DMS79 (cell line): ENCODE results near the gene PLA2G4E.
A peak's percentile ranks its signal among the peaks of the same experiment; 100 is the strongest.

Experiments used
- DNase-seq: peaks from one replicate; lab custom pipeline; 2025; lab: John Stamatoyannopoulos, UW

Gene PLA2G4E

DNA sequence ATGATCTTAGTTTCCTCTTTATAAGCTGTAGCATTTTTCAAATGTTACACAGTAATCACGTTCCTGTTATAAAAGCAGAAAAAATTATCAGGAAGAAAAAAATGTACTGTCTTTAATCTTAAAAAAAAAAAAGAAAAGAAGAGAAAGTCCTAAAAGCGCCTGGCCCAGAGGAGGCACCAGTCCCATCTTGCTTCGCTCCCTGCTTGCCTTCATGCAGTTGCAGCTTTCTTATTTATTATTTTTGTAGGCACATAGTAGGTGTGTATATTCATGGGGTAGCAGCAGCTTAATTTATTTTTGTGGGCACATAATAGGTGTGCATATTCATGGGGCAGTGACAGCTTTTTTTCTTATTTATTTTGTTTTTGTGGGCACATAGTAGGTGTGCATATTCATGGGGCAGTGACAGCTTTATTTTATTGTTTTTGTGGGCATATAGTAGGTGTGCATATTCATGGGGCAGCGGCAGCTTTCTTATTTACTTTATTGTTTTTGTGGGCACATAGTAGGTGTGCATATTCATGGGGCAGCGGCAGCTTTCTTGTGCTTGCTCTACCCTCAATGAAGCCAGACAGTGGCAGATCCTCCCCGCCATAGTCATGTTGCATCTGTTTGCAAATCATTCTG lies 43.0 kb downstream of the PLA2G4E start:
- DNase-seq = no peak

DNA sequence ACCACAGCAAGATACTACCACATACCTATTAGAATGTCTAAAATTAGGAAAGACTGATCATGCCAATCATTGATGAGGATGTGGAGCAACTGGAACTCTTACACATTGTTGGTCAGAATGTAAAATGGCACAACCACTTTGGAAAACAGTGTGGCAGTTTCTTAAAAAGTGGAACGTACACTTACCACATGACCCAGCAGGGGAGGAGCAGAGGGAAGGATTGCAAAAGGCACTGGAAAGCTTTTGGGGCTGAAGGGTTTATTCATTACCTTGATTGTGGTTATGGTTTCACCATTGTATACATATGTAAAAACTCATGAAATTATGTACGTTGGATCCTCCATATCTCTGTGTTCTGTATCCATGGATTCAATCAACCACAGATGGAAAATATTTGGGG lies 45.2 kb downstream of the PLA2G4E start:
- DNase-seq = no peak

DNA sequence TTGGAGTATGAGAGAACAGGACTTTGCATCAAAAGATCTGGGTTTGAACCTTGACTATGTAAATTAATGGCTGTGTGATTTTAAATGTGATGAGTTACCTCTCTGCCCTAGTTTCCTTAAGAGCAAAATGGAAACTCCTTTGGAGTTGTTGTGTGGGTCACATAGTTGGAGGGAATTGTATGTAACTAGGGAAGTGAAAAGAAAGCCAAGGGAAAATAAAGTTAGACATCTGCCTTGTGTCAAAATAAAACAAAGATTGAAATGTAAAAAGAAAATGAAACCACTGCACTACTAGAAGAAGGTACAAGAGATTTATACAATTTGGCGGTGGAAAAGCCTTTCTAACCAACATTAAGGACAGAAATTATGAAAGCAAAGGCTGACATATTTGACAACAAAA lies 46.8 kb downstream of the PLA2G4E start:
- no peak for DNase-seq

DNA sequence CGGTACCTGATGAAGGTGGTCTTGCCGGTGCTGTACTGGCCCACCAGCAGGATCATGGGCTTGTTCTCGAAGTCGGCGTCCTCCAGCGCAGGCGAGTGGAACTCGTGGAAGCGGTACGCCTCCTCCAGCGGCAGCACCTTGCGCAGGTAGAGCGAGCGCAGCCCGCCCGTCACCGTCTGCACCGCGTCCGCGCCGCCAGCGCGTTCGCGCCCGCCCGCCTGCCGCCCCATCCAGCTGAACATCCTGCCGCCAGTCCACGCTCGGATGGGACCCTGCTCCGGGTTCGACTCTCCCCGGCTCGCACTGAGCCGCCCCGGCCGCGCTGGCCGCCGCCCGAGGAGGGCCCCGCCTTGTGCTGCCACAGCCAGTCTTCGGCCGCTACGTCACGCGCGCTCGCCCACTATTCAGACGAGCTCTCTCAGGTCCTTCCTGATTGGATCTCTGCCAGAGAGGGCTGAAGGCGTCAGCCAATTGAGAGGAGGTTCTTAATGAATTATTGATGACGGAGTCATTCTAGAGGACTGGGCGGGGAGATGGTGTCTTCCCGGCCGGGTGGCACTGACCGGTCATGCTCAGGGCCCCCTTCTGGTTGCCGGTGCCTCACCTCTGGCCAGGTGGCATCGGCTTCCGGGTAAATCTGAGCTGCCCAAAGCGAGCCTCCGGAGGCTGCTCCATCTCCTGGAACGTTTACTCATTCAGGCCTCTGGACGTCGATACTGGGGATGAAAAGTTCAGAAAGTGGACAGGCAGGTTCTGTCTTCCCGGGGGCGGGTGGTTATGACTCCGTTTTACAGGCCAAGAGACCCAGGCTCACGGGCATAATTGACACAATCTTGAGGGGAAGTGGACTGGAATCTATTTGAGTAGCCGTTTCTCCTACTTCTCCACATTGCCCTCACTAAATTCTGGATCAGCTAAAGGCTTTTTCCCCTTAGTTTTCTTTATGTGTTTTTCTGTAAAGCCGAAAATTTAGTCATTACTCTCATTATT lies 48.3 kb downstream of the PLA2G4E start, which contains the start of gene EHD4:
EHD4 (minus strand) TSS at position 305 of the 990 bp plus-strand sequence; CDS start at position 242, 63 bp downstream.
- DNase-seq = peak; percentile 90

DNA sequence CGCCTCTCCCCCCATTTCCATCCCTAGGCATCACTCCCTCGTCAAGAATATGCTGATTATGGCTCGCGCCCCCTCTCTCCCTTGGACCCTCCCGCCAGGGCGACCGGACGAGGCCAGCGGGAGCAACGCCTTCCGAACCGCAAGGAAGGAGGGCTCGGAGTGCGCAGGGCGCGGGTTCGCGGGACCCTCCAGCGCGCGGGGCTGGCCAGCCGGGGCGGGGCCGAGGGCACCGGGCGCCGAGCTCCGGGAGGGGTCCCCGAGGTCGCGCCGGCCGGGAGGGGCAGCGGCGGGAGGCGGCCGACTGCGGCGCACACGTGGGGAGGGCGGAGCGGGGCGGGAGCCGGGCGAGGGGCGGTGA lies 49.0 kb downstream of the PLA2G4E start:
- DNase-seq = no peak

DNA sequence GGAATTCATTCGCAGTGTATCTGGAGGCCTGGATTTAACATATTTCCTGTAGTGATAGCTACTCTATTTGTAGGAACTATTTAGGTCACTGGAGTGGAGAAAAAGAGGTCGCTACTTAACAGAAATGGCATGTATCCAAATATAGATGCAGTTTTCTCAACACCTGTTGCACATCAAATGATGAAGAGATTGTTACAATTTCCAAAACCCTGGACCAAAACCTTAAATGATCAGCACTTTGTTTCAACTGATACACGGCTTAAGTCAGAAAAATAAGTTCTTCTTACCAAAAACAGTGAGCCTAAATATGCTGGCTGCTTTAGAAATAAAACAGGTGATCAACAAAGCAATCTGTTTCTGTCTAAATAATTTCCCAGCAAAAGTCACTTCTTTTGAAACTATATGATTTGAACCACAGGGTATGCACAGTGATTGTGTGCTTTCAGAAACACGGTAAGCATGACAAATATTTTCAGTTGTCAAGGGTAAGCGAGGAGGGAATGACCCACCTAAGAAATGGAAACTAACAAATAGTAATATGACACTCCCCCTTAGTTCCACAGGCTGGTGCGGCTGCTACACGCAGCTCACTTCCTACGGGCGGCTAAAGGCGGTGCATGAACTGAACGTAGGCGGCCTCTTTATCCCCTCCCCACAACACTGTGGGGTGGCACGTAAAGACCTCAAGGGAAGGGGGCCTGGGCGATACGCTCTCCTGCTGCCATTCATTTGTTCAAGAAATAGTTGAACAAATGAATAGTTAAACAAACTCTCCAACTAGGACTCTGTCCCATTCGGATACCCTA lies 49.5 kb downstream of the PLA2G4E start:
- peak; percentile 32 for DNase-seq

DNA sequence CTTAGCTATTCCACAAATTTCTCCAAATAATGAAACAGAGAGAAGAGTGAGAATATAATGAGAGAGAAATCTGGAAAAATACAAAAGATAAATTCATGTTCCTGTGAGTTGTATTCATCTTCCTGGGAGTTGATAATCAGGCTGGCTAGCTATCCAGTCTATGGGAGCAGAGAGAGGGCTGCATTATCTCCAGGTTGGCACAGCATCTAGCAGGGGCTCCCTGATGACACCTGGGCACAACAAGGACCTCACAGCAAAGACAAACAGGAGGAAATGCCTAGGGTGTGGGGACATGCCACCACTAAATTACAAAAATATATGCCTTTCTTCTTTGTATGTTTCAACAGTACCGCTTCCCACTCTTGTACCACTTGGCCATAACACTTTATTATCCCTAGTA lies 50.4 kb downstream of the PLA2G4E start:
- DNase-seq = no peak

DNA sequence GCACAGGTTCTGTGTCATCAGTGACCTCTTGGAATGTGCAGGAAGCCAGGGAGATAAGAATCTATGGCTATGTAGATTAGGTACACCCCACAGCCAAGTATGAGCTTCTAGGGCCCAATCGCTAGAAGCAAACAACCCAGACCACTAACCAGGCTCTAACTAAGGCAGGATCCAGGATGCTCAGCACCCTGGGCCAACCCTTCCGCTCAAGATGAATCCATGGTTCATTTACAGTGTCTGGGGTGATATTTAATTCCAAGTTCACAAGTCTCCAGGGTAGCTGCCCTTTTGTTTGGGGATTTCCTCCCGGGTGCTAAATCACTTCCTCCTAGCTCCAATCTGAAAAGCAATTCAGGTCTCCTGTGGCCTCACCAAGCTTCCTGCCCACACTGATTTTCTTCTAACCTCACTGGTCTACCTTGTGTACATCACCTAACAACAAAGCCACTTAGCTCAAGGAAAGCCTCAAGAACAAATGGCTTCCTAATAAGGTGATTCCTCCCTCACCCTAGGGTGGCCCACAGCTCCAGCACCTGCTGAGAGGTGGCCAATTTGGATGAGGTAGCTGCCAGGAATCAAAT lies 50.9 kb downstream of the PLA2G4E start:
- DNase-seq = no peak

DNA sequence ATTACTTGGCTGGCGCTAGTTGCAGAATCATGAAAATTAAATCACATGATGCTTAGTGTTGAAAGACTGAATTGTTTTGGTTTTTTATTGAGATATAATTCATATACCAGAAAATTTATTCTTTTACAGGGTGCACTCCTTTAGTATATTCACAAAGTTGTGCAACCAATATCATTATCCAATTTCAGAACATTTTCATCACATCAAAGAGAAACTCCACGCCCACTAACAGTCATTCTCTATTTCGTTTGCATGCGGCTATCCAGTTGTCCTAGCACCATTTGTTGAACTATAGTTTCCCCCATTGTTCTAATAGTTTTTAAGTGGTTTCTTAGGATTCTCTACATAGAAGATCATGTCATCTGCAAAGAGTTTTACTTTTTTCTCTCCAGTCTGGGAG lies 52.1 kb downstream of the PLA2G4E start:
- no peak for DNase-seq

DNA sequence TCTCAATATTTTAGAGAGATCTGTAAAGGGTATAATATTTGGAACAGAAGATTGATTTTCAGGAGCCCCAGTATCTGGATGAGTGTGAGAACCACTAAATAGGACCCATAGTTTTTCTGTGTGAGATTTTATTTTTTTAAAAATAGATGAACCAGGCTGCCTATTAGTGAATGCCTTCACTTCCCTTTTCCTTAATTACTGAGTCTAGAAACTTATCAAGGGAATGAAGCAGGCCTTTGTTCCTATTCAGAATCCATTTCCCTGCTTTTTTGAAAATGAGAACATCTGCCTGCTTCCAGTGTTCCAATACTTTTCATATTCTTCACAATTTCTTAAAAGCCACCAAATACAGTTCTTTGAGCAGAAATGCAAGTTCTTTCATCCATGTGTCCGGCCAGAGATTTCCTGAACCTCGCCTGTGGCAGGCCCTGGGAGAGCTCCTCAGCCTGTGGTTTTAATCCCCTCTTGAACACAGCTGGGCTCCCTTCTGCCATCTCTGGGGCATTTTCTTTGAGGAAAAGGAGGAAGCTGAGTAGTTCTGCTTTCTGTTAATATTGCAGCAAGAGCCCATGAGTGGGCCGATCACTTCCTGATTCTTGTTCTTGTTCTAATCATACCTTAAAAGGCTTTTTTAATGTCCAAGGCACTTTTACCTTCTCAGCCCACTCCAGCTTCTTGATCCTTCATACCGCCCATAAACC lies 53.2 kb downstream of the PLA2G4E start:
- DNase-seq = no peak

DNA sequence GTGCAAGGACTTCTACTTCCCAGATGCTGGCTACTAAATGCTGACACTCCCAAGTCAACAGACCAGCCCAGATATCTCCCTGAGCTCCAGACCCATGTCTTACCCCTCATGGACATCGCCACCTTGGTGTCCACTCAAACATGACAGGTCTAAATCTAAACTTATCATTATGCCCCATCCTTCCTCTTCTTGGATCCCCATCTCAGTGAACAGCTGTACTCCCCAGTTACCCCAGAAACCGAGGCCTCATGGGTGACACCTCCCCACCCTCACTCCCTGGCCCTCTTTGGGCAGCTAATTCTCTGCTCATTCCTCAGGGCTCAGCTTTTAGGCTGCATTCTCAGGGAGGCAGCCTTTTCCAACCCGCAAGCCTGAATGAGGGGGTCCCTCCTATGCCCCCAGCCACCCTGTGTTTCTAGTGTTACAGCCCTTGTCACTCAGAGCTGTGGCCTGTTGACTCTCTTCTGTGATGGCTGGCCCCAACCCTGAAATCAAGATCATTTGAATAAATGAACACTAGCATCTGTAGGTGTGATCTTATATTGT lies 53.8 kb downstream of the PLA2G4E start:
- DNase-seq = no peak

DNA sequence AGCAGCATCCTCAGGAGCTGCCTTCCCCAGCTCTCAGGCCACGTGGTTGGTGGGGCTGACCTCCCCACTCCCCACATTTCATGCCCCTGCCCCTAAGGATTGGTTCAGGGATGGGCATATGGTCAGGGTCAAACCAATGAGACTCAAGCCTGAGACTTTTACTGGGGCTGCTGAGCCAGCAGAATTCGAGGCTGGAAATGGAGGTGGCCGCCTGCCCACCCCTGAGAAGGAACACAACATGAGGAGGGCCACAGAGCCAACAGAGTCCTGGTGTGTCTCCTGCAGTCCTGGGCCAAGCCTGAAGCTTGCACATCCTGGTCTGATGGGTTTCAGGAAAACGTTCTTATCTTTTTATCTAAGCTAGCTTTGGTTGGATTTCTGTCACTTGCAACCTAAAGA lies 54.4 kb downstream of the PLA2G4E start:
- DNase-seq = no peak

DNA sequence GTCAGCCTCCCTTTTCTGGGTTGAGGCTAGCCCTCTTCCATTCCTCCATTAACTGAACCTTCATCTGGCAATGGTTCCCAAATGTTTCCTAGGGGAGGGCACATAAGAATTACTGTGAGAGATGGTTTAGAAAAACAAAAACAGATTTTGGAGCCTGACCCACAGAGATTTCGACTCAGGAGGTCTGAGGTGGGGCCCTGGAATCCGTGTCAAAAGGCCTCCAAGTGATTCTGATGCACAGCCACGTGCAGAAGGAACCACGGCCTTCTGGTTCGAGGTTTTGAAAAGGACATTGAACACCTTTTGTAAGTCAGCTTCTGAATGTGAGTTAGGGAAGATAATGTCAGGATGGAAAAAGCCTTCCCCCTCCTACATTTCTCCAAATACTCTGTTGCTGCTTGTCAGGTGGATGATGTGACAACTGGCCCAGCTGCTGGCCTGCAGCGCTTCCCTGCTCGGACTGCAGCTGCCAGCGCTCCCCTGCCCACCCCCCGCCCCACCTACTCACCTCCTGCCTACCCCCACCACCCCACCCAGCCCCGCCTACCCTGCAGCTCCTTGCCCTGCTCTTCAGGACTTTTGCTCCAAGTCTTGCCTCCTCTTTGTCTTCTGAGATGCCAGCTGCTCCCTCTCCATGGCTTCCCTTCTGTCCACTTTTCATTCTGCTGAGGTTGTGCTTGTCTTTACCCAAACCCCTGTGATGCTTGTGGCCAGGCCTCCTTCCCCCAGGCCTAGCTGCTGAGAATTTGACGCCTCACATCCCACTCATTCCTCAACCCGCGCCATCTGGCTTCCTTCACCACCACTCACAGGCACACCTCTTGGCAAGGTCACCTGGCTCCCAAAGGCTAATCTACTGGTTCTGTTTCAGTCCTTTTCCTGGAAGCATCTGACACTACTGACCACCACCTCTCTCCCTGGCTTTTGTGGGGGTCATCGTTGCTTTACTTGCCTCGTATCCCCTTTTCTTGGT lies 55.1 kb downstream of the PLA2G4E start:
- no peak for DNase-seq

DNA sequence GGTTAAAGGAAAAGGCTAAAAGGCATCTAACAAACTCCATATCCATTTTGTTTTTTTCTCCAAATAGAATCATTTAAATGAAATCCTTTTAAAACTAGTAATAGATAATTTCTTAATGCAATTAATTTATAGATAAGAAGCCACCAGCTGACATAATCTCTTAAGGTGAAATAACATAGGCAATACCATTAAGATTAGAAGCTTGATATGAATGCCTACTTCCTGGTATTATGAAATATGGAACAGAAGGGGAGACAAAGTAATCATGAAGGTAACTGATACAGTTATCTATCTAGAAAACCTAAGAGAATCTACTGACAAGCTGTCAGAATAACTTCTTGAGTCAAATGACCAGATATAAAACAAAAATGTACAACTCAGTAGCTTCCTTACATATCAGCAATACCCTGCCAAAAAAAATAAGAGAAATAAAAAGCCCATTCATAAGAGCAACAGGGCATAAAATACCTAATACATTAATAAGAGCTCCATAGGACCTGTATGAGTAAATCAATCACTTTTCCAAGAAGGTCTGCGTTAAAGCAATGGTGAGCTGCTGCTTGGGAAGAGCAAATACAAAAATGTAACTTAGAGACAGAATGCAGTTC lies 59.1 kb downstream of the PLA2G4E start:
- DNase-seq = no peak

DNA sequence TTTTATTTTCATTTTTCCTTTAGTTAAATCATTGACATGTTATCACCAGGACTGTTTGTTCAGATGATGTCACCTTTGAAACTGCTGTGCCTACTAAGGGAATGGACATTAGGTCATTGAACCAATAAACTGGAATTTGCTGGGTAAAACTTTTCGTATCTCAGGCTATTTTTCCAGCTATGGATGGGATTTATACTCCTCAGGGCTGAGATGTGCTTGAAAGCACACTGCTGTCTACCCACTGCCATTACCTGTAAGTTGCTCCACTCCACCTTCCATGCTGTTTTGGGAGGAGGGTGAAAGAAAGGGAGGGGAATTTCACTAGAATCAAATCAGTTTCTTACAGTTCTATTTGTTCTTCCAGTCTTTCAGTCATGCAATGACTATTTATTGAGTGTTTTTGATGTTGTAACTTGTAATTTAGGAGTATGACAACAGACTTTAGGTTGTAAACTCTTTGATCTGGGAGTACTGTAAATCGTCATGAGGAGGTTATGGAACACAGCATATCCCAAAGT lies 59.8 kb downstream of the PLA2G4E start:
- no peak for DNase-seq

DNA sequence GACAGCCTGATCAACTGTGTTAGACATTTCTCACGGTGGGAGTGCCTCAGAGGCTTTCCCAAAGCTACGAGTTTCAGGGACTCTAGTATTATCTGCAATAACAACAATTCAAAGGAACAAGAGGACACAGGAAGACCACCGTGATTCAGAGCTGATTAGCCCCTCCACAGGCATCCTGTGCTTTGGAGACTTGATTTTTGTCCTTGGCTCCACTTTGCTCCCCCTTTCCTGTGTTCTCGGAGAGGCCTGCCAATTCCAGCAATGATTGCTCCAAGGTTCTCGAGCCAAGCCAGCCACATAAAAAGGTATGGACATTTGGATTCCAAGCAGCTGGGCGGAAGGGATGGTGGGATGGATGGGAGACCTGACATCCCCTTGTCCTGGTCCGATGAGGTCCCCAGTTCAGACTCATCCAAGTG lies 62.8 kb downstream of the PLA2G4E start:
- no peak for DNase-seq

DNA sequence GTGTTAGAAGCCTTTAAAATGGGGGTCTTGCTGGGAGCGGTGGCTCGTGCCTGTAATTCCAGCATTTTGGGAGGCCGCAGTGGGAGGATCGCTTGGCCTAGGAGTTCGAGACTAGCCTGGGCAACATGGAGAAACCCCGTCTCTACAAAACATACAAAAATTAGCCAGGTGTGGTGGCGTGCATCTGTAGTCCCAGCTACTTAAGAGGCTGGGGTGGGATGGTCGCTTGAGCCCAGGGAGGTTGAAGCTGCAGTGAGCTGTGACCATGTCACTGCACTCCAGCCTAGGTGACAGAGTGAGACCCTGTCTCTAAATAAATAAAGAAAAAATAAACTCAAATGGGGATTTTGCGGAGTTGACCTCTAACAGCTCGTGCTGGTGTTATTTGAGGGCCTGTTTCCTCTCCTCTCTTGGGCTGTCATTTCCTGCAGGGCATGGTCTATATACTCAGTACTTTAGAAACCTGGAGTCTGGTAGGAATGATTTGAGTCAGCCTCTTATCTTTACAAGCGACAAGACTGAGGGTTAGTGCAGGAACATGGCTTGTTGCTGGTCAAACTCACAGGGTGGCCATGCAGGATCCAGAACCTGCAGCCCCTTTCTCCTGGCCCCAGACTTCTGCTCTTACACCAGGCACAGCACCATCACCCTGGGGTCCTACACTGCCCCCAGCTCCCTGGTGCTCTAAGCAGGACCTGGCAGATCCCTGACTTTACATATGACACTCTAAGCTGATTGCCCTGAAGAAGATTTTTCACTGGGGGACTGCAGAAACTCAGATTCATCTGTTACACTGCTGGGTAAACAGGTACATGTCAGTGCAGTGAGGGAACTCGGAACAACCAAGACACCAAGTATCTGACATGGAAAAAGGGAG lies 63.6 kb downstream of the PLA2G4E start:
- DNase-seq = no peak

DNA sequence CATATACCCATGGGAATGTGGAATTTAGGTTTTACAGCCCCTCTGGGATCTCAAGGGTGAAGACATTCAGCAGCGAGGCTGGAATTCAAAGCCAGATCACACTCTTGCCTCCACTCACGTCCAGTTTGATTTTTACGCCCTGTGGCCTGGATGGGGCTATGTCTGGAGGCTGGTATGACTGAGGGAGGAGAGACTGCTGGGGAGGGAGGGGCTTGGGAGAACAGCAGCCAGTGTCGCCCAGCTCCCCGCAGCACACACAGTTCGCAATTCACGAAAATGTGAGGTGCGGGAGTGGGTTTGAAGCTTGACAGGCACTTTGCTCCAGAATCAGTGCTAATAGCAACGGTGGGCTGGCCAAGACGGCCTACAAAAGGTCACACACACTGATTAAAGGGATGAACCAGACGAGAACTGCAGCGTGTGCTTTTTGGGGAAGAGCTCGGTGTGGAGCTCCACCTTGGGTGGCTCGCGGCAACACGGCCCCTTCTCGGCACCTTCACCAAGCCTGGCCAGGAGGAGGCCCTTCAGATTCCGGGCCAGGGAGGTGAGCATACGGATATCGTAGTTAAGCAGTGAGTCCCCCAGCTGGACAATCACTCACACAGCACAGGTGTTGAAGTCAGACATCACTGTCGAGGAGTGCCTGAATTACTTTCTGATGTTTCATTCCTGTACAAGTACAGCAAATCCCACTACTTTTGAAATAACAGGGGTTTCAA lies 64.9 kb downstream of the PLA2G4E start:
- DNase-seq = no peak
